GM19397 (cell line): Measurements from ENCODE around the gene FCAMR.

Experiments used
- ATAC-seq: cut with Tn5 transposase; IDR thresholded peaks from one replicate; pipeline ENCODE4 v1.9.1; 2021; ENCODE audit warnings: mild to moderate bottlenecking, moderate library complexity; ENCODE audit not compliant: unreplicated experiment

FCAMR gene

DNA sequence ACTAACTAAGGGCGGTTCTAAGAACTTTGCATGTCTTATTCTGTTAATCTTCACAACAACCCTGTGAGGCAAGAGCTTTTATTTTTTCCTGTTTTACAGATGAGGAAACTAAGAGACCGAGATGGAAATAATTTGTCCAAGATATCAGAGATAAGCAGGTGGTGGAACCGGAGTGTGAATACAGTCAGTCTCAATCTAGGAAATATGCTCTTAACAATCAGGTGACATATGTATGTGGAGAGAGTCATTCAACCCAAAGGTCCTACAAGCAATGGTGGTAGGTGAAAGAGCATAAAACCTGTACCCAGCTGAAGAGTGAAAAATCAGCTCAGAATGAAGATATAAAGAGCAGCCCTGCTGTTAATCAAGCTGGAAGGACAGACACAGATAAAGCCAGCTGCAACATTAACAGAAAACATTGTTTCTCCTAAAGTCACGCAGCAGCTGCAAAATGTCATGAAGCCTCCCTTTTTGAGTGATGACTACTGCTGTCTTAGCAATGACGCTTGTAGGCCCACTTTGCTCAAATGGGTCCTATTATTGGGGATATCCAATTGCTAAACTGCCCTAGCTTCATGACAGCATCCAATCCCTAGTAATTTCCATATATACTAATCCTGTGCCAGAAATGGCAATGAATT is 30.5 kb upstream of the FCAMR start:
- ATAC-seq, result no peak

DNA sequence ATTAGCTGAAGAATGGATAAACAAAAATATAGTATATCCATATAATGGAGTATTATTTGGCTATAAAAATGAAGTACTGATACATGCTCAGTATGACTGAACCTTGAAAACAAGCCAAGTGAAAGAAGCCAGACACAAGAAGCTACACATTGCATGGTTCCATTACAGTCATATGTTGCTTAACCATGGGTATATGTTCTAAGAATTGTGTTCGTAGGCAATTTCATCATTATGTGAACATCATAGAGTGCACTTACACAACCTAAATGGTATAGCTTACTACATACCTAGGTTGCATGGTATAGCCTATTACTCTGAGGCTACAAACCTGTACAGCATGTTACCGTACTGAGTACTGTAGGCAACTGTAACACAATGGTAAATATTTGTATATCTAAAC is 28.6 kb upstream of the FCAMR start:
- ATAC-seq, result no peak

DNA sequence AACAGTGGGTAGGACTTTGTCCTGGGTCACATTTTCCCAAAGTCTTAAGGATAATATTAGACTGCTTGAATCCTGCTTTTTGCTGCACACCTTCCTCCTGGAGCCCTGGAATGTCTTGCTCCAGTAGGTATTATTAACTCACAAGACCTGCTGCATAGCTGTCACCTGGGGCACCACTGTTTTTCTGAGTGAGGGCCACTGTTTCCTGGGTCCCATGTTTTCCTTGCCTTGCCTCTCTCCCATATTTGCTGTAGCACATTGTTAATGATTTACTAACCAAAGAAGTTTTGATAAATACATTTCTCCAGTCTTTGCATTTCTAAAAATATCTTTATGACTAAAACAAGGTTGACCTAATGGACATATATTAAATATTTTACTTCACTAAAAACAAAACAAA is 22.5 kb upstream of the FCAMR start:
- ATAC-seq, result no peak

DNA sequence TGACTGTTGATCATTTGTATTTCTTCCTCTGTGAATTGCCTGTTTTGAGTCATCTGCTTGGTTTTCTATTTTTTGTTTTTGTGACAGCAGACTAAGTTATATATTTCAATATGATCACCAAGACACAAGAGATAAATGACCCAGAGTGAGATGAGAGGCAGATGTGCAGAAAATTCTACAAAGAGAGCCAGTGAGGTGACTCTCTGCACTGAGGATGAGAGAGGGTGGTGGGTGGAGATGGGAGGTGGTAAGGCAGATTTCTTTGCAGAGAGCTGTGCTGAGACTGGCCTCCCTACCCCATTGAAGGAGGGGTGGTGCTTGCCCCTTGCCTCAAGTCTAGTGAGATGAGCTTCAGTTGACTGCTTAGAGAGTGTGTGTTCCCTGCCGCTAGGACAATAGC is 17.6 kb upstream of the FCAMR start:
- no peak for ATAC-seq

DNA sequence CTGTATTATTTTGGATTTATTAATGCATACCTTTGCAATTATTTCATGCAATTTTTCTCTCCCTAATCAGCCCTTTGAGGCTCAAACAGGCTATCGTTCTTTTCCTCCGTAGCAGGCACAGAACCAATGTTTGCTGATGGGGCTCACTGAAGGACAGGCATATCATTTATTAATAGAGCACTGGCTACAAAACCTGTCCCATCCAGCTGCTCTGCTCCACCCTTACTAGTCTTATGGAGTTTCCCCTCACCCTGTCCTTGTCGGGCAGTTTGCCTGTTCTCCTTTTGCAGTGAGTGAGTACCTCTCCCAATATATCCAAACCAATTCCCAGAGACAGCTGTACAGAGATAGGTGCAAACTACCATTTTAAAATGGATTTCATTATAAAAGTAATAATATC is 16.6 kb upstream of the FCAMR start:
- ATAC-seq, result no peak

DNA sequence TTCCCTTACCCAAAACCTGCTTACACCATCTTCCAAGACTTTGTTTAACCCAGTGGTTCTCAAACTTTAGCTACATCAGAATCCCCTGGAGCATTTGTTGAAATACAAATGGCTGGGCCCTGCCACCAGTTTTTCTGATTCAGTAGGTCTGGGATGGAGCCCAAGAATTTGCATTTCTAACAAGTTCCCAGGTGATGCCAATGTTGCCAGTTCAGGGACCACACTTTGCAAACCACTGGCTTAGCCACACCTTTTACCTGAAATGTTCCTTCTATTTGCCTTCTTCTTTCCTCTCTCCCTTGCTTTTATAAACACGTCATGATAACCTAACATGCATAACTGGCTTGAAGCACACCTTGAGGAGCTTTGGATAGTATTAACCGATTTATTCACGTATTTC is 16.1 kb upstream of the FCAMR start:
- no peak for ATAC-seq

DNA sequence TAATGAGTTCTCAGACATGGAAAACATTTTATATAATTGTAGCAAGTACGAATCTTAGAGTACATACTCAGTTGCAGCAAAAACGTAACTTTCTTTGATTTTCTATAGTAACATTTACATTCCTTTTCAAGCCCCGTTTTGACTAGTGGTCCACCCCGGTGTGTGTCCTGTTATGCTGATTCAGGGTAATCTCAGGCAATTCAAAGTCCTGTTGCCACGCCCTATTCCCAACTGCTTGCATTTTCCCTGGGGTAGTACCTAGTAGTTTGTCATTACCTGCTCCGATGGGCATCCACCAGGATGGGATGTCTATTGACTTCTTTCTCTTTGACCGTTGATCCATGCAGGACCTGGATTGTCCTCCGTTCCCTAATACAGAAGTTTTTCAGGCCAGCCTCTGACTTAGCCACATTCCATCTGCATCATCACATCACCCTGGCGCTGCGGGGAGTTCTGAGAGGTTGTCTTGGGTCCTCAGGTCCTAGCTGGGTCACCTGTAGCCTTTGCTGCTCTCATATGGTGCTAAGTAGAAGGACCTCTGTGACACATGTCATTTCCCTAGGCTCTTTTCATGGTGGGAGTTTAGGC is 15.0 kb upstream of the FCAMR start:
- no peak for ATAC-seq

DNA sequence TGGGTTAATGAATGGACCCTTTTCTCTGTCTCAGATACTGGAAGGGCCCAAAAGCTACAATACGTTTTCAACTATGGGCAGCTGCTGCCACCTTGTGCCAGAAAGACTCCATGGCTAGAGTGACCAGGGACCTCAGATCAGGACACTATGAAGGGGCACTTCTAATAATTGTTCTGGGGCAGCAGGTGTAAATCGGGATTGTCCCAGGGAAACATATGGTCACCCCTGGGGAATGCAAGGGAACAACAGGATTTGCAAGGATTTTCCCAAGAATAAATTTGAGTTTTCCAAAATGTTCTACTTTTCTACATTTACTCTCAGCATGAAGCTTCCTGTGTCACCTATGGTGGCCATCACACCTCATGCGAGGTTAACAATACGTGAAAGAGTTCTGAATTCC is 12.0 kb upstream of the FCAMR start:
- ATAC-seq, result no peak

DNA sequence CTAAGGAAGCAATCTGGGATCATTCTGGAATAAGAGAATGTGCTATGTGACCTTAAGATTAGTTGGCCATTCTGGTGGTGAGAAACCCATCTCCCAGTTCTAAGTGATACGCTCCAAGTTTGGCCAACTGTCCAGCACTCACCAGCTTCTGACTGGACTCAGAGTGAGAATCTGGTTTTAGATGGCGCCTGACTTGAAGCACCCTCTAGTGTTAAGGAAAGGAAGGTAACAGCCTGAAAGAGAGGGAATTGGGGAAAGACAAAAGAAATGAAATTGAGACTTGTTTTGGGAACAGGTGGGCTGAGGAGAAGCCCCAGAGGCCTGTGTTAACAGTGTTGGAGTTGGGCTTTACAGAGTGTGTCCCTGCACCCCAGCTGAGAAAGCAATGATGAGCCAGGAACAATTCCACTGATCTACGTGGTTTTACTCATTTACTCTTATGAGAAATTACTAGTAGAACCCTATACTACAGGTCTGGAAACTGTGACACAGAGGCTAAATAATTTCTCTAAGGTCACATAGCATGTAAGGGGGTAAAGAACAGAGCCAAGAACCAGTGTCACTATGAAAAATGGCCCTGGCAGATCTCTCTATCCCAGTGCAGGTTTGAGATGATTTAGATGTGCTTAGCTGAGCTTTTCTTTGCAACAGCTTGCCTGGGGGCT is 9.3 kb upstream of the FCAMR start:
- no peak for ATAC-seq

DNA sequence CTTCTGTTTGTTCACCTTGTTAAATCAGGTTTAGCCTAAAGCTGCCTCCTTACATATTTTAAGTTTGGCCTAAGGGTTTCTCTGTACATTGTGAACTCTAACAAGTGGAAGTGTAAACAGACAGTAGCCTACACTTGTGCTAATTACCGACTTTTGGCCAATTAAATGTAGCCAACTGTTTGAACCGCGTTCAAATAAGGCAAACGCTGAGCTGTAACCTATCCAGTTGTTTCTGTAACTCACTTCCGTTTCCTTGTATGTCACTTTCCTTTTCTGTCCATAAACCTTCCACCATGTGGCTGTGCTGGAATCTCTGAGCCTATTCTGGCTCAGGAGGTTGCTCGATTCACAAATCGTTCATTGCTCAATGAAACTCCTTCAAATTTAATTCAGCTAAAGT is 8.0 kb upstream of the FCAMR start:
- ATAC-seq, result no peak

DNA sequence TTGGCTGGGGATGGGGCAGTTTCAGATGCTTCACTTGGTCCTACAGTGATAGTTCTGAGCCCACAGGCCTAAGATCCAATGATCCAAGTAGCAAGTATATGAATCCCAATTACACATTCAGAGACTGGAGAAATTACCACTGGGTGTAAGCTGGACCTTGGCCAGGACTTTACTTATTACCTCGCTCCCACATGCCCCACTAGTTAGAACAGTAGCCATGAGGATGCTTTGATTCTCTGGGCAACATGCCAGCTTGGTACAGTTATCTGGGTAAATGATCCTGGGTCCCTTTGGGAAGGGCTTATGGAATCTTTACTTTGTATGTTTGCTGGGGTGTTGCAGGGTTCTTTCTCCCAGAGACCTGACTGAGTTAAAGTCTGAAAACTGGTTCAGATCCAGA is 5.0 kb upstream of the FCAMR start:
- ATAC-seq, result no peak

DNA sequence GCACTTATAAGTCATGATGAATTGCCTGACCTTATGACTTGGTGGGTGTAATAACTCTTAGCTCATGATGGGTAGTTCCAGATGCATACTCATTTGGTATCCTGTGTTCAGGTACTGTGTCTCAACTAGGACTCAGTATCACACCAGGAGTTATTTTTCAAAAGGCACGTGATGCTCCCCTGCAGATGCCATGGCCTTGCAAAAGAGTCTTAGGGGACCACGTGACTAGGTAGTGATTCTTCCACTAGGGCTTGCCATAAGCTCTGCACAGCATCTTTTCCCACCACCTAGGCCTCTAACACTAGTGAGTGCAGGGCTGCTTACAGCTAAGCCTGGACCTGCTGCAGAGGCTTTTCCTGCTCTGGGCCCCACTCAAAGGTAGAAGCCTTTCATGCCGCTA is 3.9 kb upstream of the FCAMR start:
- no peak for ATAC-seq

DNA sequence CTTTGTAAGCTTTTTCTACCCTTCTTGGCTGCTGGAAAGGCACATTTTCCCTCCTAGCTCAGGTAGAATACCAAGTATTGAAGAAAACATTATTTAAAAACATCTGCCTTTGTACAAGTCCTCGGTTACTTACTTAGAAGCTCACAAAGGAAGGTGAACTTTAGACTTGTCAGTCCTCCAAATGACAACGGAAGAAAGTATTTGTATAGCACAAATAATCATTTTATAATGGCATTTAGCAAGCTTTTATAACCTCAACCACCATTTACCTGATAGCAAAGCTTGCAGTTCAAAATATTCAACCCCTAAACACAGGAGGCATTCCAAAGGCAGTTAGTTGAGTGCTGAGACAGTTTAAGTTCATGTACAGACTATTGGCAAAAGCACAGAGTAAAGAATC is 2.5 kb upstream of the FCAMR start:
- ATAC-seq, result no peak

DNA sequence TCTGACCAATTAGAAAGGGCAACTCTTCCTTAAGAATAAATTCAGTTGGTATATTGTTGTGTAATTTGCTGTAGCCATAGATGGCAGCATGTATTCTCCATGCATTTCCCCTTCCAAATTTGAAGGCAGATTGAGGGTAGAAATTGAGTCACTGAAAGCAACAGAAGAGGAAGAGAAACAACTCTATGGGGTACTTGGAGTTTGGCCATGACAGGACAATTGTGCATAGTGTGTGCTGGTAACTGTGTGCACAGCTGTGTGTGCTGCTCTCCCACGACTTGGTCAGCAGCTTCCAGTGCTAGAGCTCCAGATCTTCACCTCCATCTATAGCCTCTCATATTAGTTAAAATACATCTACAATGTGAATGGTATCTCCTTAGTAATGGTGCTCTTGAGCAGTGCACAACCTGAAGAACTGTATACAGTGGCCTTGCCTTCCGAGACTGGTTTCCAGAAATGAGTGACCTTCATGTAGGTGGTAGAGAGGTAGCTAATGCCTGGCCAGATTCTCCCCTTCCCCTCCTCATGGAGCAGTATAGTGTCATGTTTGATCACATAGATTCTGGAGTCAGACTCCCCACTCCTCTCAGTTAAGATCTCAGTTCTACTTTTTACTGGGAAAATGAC is 882 bp upstream of the FCAMR start:
- no peak for ATAC-seq

DNA sequence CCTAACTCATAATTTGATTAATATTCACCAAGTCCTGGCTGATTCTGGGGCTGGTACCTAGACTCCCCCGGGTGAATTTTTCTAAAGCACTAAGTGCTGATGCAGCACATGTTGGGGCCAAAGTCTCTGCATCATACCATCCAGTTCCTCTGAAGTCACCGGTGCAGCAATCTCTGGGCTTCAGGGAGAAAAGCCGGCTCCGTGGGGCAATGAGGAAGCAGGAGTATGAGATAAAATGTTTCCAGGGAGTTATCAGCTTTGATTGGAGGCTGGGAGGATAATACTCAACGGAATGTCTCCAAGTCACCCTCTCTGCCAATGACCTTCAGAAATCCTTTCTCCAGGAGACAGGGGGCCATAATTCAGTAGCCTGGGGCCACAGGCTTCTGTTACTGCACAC is 1.2 kb downstream of the FCAMR start:
- ATAC-seq, result no peak

DNA sequence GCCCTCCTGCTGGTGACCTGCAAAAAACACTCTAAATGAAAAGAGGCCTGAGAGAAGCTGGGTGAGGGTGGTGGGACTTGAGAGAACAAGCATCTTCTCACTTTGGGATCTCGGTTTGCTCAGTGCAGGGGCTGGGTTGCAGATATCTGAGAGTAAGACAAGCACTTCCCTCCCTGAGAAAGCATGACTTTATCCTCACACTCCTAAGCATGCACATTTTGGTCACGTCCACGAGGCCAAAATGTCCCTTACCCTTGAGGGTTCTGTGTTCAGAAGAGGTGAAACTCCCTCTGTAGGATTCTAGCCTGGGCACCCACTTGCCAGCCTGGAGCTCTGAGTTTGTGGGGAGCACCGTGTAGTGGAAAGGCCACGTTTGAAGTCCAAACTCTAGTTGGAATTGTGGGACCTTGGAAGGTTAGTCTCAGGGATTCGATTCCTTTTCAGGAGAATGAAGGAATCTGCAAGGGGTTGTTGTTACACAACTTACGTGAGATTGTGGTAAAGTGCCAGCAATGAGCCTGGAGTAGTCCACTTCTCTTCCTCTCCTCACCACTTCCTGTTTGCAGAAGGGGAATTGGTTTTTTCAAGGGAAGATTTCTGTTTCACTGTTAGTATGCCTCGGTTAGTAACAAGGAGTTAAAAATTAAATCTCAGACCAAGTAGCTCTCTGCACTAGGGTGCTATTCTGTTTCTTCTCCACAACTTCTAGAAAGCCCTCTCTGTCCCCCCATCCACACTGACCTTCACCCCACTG is 3.0 kb downstream of the FCAMR start:
- peak; percentile 45 for ATAC-seq

DNA sequence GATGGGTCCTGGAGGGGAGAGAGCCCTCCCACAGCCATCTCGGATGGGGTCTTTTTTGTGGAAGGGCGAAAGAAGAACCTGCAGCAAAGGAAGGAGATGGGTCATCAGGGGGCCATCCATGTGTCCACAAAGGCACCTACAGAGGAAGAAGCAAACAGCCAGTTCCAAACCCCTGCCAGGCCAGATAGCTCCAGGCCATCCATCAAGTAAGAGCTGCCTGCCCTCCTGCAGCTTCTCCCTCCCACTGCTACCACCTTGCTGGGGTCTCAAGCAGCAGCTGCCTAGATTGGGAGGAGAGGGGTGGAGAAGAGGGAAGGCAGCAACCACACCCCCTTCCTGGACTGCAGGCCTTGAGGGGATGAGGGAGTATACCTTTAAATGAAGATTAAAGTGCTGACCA is 4.5 kb downstream of the FCAMR start:
- no peak for ATAC-seq

DNA sequence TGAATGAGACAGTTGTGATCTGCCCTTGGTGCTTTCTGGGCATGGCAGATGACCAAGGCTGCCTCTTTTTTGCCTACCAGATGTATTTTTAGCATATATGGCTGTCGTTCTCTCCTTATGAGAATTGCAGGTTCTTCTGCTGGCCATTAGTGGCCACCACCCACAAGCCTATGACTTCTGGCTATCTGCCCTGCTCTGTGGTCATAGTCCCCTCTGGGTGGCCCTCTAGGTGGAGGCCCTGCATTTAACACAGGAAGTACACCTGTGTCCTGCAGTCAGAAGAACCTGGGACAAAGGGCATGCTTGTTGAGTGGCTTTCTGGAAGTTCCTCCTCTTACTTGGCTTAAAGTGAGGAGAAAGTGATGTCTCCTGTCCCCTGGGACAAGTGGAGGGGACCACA is 6.5 kb downstream of the FCAMR start:
- ATAC-seq, result no peak

DNA sequence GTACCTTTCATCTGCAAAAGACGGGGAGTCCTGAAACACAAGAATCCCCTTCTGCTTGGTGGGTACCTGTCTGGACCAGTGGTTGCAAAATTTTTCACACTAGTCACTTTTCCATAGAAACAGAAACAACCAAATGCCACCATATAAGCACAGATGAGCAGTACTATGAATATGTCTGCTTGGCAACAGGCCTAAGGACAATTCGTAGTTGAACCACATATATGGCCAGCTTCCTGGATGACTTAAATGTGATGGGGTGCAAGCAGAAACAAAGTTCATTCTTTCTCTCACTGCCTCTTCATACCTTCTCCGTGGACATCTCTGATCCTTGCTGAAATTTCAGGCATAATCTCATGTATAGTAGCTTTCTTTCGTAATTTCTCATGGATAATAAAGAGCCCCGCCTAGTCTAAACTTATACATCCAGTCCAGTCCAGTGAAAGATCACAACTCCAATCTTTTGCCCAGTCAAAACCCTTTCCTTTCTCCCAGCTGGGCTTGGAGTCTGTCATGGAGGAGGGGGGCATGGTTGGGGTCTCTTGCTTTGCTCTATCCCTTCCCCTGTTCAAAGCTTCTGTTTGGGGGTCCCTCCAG is 7.0 kb downstream of the FCAMR start:
- ATAC-seq, result no peak

DNA sequence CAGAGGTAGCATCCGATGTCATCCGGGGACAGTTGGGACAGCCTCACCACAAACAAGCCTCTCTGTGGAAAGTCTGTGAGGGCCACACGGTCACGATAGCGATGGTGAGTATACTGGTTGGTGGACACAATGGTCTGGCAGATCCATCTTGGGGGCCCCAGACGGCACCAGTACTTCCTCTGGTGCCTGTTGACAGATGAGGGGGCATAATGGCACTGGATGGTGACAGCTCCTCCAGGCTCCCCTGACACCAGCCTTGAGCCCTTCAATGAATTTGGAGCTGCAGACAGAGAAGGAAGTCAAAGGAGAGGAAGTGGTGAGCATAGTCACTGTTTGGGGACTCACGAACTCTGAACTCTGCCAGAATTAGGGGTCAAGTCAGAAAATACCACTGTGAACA is 8.0 kb downstream of the FCAMR start:
- no peak for ATAC-seq

DNA sequence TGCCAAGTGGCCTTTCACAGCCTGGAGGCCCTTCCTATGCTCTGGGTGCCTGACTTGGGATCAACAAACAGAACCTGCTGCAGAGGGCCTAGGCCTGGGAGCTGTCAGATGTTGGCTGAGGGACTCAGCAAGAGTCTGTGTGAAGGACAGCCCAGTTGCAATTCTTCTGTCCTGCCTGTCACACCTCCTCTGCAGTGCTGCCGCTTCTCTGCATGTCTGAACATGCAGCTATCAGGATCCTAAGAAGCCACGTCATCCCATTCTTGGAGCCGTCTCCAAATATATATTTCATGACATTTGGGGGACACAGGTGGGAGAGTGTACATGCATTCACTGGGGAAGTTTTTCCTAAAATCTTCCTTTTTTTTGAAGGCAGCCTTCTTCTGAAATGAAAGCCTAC is 8.6 kb downstream of the FCAMR start:
- ATAC-seq, result no peak
